ENCODE results near the gene IFI30. TPM values are rescaled to one million over a fixed set of nuclear protein-coding genes. Genes with fewer than 3 reads are reported as not detected.
"Not testable (repeated sequence)": the region's sequence is repeated elsewhere in the genome, so short reads cannot be mapped to it uniquely, and the experiment has no call there.

Gene IFI30
- total RNA-seq, 2 donors from 2014 or later, result 10.1 to 25.8 TPM

DNA sequence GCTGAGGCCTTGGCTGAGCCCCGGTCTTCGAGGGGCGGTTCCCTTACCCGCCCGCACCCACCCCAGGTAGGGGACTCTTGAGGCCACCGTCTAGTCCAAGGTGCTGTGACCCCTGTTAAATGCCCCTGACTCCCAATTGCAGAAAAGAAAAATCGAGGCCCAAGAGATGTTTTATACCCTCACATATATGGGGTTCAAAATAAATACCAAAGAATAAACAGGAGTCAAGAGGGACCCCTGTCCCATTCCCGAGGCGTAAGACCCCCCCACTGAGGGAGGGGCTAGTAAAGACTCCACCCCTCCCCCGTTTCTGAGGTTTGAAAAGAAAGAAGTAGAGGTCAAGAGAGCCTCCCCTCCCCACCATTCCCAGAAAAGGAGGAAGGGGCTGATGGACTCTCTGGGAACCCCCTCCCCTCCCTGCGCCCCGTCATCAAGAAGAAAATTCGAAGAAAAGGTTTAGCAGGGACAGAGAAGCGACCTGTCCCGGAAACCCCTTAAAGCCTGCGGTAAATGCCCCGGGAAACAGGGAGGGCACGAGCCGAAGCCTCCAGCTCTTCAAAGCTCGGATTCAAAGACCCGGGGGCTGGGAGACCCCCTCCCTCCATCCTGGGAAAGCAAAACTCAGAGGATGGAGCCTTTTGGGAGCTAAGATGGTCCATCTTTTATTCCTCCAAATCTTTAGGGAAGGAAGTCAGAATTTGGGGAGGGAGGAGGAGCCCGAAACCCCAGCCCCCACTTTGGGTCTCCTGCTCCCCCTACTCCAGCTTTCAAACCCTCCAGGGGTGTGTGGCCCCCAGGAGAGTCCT, 31.0 kb downstream of the IFI30 start:
- ATAC-seq (no peak), DNase-seq (peak in 1 of 3 donors; percentile 17)
- Mint-ChIP-seq H3K4me3 (peak overlapping the region; percentile 93), H3K4me1 (peaks cover 20% of the 10 kb centered on the region), H3K27me3 (peaks cover 6% of the 10 kb centered on the region), H3K36me3 (ENCODE audit: low read depth) (no peaks in the 10 kb centered on the region), H3K27ac (peak overlapping the region; percentile 93)
- H3K9me3 ChIP-seq (ENCODE audit: control insufficient read depth, low read length, poor library complexity, severe bottlenecking), result no peaks in the 10 kb centered on the region

DNA sequence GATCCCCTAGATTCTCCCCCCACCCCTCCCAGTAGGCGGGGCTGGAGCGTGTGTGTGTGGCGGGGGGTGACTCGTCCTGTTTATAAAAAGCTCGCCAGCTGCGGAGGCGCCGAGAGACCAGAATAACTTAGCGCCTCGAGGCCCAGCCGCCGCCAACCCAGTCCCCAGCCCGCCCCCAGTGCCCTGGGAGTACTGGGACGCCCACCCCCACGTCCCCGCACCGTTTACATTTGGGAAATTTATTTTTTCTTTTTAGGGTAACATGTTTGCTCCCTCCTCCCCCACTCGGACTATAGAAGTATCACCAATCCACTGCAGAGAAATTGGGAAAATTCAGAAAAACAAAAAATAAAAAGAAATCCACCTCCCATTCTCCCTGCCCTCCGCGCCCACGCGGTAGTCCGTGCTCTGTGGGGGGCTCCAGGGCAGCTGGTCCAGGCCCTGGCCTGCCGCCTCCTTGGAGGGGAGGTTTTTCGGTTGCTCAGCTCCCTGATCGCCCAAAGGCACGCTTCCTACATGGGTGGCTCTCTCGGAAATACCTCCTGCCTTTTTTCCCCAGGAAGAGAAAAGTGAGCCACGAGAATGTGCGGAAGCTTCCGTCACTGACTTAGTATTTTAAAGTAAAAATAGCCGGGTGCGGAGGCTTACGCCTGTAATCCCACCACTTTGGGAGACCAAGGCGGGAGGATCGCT, 31.7 kb downstream of the IFI30 start:
- no peaks in the 10 kb centered on the region for H3K9me3 ChIP-seq (ENCODE audit: control insufficient read depth, low read length, poor library complexity, severe bottlenecking)
- peaks cover 14% of the 10 kb centered on the region for H3K27me3 Mint-ChIP-seq
- peak overlapping the region; percentile 93 for H3K4me3 Mint-ChIP-seq
- DNase-seq, result peak in 1 of 3 donors; percentile 21
- H3K36me3 Mint-ChIP-seq (ENCODE audit: low read depth), result no peaks in the 10 kb centered on the region
- H3K27ac Mint-ChIP-seq, result peak overlapping the region; percentile 93
- peaks cover 20% of the 10 kb centered on the region for H3K4me1 Mint-ChIP-seq
- ATAC-seq, result no peak

DNA sequence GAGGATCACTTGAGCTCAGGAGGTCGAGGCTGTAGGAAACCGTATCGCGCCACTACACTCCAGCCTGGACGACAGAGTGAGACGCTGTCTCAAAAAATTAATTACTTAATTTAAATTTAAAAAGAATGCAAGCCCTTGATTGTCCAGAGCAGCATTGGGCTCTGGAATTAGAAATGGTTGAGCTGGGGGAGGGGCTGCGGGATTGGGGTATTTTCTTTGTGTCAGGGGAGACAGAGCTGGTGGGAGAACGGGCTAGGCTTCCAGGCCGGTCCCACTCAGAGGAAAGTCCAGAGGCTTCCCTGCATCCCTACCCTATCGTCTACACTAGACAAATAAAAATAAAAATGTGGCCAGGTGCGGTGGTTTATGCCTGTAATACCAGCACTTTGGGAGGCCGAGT, 32.4 kb downstream of the IFI30 start:
- H3K4me1 Mint-ChIP-seq, result peaks cover 20% of the 10 kb centered on the region
- H3K9me3 ChIP-seq (ENCODE audit: control insufficient read depth, low read length, poor library complexity, severe bottlenecking), result no peaks in the 10 kb centered on the region
- no peak for ATAC-seq
- H3K36me3 Mint-ChIP-seq (ENCODE audit: low read depth), result no peaks in the 10 kb centered on the region
- H3K27ac Mint-ChIP-seq, result no peak overlapping the region
- no peak for DNase-seq
- H3K4me3 Mint-ChIP-seq, result no peak overlapping the region
- peaks cover 16% of the 10 kb centered on the region for H3K27me3 Mint-ChIP-seq

DNA sequence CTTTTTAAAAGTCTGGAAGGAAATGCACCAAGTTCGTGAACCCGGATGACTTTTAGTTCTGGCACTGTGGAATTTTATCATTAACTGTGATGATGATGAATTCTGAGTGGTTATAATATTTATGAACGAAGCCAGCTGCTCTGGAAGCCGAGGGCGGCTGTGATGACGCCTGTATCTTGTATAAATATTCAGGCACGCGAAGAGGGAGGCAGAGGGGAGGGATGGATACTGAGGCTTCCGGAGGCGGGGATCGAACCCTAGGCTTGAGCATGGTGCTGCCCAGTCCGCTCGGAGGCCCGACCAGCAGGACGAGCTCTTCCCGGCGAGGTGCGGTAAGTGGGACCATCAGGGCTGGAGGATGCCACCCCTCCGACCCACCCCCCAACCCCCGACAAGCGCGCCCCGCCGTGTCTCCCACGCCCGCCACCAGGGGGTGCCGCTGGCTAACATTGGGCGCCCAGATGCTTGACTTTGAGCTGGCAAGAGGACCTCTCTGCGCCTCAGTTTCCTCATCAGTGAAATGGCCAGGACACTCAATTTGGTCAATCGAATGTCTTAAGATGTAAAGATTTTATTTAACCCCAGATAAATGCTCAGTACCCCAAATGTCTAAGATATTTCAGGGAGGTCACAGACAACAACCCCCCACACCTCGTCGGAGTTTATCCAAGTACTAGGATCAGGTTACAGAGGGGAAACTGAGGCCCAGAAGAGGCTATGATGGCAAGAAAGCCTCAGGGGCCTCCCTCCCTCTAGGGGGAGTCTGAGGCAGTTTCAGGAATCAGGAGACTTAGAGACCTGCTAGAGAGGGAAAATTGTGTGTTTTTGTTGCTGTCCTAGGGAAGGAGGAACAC, 34.7 kb downstream of the IFI30 start:
- Mint-ChIP-seq H3K27ac (no peak overlapping the region), H3K4me1 (peaks cover 9% of the 10 kb centered on the region), H3K4me3 (no peak overlapping the region), H3K27me3 (peaks cover 23% of the 10 kb centered on the region), H3K36me3 (ENCODE audit: low read depth) (no peaks in the 10 kb centered on the region)
- H3K9me3 ChIP-seq (ENCODE audit: control insufficient read depth, low read length, poor library complexity, severe bottlenecking), result no peaks in the 10 kb centered on the region
- peak; percentile 29 to 61 (median 36) for DNase-seq
- ATAC-seq, result no peak

DNA sequence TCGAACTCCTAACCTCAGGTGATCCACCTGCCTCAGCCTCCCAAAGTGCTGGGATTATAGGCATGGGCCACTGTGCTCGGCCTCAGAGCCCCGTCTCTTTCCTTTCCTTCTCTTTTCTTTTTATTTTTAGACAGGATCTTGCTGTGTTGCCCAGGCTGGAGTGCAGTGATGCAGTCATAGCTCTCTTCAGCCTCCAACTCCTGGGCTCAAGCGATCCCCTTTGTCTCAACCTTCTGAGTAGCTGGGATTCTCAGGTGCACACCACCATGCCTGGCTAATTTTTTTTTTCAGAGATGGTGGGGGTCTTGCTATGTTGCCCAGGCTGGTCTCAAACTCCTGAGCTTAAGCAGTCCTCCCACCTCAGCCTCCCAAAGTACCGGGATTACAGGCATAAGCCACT, 36.3 kb downstream of the IFI30 start:
- not testable (repeated sequence) for H3K36me3 Mint-ChIP-seq (ENCODE audit: low read depth); H3K9me3 ChIP-seq (ENCODE audit: control insufficient read depth, low read length, poor library complexity, severe bottlenecking); H3K4me1 Mint-ChIP-seq; DNase-seq; ATAC-seq
- peaks cover 23% of the 10 kb centered on the region for H3K27me3 Mint-ChIP-seq
- peak overlapping the region; percentile 11 for H3K27ac Mint-ChIP-seq
- peak overlapping the region; percentile 12 for H3K4me3 Mint-ChIP-seq

DNA sequence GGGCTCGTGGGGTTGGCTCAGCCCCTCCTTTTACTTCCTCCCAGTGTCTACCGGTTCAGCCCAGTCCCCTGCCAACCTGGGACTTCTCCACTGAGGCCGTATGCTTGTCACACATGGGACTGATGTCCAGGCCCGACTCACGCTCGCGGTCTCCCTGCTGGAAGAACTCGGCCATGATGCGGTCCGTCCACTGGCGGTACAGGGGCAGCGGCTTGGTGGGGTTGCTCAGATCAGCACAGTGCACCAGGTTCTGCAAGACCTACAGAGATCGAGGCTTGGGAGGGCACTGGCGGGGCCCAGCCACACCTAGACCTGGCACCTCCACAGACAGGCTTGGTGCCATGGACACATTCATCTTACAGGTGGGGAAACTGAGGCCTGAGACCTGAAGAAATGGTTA, 38.1 kb downstream of the IFI30 start:
- Mint-ChIP-seq H3K4me3 (no peak overlapping the region), H3K27me3 (peaks cover 23% of the 10 kb centered on the region), H3K4me1 (peaks cover 3% of the 10 kb centered on the region), H3K36me3 (ENCODE audit: low read depth) (no peaks in the 10 kb centered on the region), H3K27ac (no peak overlapping the region)
- no peaks in the 10 kb centered on the region for H3K9me3 ChIP-seq (ENCODE audit: control insufficient read depth, low read length, poor library complexity, severe bottlenecking)
- ATAC-seq (no peak), DNase-seq (no peak)

DNA sequence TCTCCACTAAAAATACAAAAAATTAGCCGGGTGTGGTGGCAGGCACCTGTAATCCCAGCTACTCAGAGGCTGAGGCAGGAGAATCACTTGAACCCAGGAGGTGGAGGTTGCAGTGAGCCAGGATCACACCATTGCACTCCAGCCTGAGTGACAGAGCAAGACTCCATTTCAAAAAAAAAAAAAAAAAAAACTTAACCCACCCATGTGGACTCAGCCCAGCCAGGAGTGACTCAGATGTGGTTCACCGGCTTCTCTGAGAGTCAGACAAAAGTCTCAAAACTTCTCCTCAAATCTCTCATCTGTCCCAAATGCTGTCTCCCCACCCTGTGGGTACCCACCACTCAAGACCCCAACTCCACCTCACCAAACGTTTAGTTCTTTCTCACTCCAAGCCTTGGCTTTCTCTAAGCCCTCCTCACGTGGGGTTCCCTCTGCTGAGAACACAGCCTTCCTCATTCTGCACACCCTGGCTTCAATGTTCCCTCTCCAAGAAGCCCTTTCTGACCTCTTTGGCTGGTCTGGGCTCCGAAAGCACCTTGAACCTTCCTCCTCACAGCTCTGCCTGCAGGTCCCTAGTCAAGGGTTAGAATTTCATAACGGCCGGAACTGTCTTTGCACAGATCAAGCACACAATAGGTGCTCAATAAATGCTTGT, 41.3 kb downstream of the IFI30 start:
- DNase-seq (no peak), ATAC-seq (no peak)
- H3K4me3 Mint-ChIP-seq, result no peak overlapping the region
- H3K36me3 Mint-ChIP-seq (ENCODE audit: low read depth), result no peaks in the 10 kb centered on the region
- no peaks in the 10 kb centered on the region for H3K9me3 ChIP-seq (ENCODE audit: control insufficient read depth, low read length, poor library complexity, severe bottlenecking)
- peak overlapping the region; percentile 16 for H3K27ac Mint-ChIP-seq
- H3K27me3 Mint-ChIP-seq, result peaks cover 18% of the 10 kb centered on the region
- peaks cover 5% of the 10 kb centered on the region for H3K4me1 Mint-ChIP-seq

DNA sequence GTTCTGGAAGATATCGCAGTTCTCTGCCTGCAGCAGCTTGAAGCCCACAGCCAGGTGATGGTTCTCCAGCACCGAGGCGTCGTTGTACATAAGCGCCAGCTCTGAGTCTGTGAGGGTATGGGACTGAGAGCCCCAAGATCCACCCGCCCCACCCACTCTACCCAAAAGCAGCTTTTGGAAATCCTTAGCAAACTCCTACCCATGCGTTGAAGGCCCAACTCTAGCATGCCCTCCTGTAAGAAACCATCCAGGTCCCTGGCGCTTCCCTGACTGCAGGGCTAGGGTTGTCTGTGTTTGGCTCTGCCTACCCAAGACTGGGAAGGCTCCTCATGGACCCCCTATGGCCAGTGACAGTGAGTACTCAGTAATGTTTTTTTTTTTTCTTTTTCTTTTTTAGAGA, 43.2 kb downstream of the IFI30 start:
- no peak for ATAC-seq
- Mint-ChIP-seq H3K27me3 (peaks cover 18% of the 10 kb centered on the region), H3K4me3 (no peak overlapping the region), H3K36me3 (ENCODE audit: low read depth) (no peaks in the 10 kb centered on the region), H3K4me1 (peaks cover 7% of the 10 kb centered on the region), H3K27ac (no peak overlapping the region)
- no peaks in the 10 kb centered on the region for H3K9me3 ChIP-seq (ENCODE audit: control insufficient read depth, low read length, poor library complexity, severe bottlenecking)
- DNase-seq, result no peak

DNA sequence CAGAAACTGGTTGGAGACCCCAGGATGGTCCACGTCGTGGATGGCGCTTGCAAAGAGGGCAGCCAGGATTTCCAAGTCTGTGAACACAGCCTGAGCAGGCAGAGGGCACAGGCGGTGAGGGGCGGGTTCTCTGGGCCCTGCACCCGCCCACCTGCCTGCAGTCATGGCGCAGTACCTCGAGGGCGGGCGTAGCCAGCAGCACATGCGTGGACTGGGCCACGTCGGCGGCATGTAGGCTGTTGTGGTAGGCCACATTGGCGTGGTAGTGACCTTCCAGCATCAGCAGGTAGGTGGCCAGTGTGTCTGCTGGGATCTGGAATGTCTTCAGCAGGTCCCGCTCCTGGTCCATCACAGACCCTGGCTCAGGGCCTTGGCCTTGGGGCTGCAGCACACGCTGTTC, 44.5 kb downstream of the IFI30 start:
- DNase-seq (no peak), ATAC-seq (no peak)
- H3K4me1 Mint-ChIP-seq, result peaks cover 7% of the 10 kb centered on the region
- H3K27me3 Mint-ChIP-seq, result peaks cover 23% of the 10 kb centered on the region
- H3K4me3 Mint-ChIP-seq, result no peak overlapping the region
- H3K27ac Mint-ChIP-seq, result no peak overlapping the region
- no peaks in the 10 kb centered on the region for H3K36me3 Mint-ChIP-seq (ENCODE audit: low read depth)
- no peaks in the 10 kb centered on the region for H3K9me3 ChIP-seq (ENCODE audit: control insufficient read depth, low read length, poor library complexity, severe bottlenecking)

DNA sequence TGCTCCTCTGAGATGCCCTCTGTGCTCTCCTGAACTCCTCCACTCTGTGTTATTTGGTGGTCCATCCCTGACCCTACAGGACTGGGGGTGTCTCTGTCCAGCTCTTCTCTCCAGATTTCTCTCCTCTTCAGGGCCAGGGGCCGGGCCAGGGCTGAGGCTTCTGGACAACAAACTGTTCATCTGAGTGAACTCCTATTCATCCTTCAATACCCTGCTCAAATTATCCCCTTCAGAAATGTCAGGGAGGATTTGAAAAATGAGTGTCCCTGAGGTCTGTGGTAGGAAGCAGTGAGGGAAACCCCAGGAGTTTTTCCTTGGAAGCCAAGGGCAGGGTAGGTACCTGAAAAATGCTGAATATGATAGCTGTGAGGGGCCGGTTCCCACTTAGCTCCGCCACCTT, 45.0 kb downstream of the IFI30 start:
- Mint-ChIP-seq H3K4me1 (peaks cover 7% of the 10 kb centered on the region), H3K36me3 (ENCODE audit: low read depth) (no peaks in the 10 kb centered on the region), H3K27me3 (peaks cover 27% of the 10 kb centered on the region), H3K27ac (no peak overlapping the region), H3K4me3 (no peak overlapping the region)
- ATAC-seq, result no peak
- no peaks in the 10 kb centered on the region for H3K9me3 ChIP-seq (ENCODE audit: control insufficient read depth, low read length, poor library complexity, severe bottlenecking)
- DNase-seq, result no peak

DNA sequence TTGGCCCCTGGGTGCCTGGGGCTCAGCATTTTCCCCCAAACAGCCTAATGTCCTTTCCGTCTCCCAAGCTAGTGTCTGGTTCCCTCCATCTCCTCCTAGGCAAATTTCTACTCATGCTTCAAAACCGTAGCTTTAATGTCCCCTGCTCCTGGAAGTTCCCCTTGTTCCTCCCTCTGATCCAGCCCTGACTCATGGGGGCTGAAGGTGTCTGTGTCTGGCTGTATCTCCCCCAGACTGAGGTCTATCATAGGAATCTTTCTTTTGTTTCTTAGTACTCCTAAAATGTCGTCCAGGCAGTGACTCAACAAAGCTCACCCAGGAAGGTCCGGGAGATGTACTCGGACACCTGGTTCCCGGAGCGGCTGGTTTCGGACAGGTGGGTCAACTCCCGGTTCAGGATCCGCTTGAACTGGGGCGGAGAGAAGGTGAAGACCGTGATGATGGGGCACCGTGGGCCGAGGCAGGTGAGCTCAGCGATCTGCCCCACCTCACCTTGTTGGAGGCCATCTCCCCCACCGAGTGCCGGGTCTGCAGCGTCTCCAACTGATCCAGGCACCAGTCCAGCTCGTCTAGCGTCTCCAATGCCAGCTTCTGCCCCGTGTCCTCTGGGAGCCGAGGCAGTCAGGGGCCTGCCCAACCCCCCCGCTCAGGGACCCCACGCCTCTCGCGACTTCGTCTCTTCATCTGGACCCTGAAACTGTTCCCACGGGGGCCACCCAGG, 46.5 kb downstream of the IFI30 start:
- H3K27me3 Mint-ChIP-seq, result peaks cover 40% of the 10 kb centered on the region
- H3K4me3 Mint-ChIP-seq, result no peak overlapping the region
- ATAC-seq, result no peak
- H3K4me1 Mint-ChIP-seq, result peaks cover 17% of the 10 kb centered on the region
- H3K9me3 ChIP-seq (ENCODE audit: control insufficient read depth, low read length, poor library complexity, severe bottlenecking), result no peaks in the 10 kb centered on the region
- H3K36me3 Mint-ChIP-seq (ENCODE audit: low read depth), result no peaks in the 10 kb centered on the region
- no peak overlapping the region for H3K27ac Mint-ChIP-seq
- DNase-seq, result no peak

DNA sequence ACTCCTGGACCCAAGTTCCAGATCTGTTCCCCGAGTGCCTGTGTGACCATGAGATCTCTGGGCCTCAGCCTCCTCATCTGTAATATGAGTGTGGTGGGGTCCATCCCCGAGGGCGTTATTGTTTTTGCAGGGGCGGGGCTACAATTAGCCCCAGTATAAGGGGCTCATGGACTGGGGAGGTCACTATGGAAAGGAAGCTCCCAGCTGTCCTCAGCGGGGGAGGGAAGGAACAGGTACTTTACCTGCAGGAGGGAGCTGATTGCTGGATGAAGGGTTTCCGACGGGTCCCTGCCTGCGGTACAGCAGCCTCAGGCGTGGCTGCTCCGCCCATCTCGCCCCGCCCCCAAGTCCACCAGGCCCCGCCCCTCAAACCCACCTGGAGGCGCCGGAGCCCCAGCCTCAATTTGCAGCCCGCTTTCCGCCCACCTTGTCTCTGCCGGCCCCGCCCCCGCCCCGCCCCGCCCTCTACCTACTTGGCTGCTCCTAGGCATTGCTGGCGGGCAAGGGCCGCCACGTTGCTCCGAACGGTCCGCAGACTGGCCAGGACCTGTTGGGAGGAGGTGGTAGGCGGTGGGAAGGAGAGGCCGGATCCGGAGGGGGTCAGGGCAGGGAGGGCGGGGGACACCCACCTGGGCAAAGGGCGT, 47.1 kb downstream of the IFI30 start:
- H3K9me3 ChIP-seq (ENCODE audit: control insufficient read depth, low read length, poor library complexity, severe bottlenecking), result no peaks in the 10 kb centered on the region
- ATAC-seq, result no peak
- no peak overlapping the region for H3K27ac Mint-ChIP-seq
- peaks cover 15% of the 10 kb centered on the region for H3K4me1 Mint-ChIP-seq
- H3K27me3 Mint-ChIP-seq, result peaks cover 46% of the 10 kb centered on the region
- no peaks in the 10 kb centered on the region for H3K36me3 Mint-ChIP-seq (ENCODE audit: low read depth)
- peak overlapping the region; percentile 31 for H3K4me3 Mint-ChIP-seq
- DNase-seq, result no peak
